IPS-20b (cell line): Measurements from ENCODE around the gene SEPTIN2.
"Not testable (repeated sequence)": the region's sequence is repeated elsewhere in the genome, so short reads cannot be mapped to it uniquely, and the experiment has no call there.

Experiments used
- H3K27ac ChIP-seq: one replicate; pipeline ENCODE4 v1.5.1; 2013; ENCODE audit warnings: low read length
- H3K27me3 ChIP-seq: 2 replicates; pipeline ENCODE4 v1.6.1; 2013; ENCODE audit warnings: mild to moderate bottlenecking, low read length, inconsistent platforms; ENCODE audit not compliant: insufficient read depth
- H3K36me3 ChIP-seq: 2 replicates; pipeline ENCODE4 v1.6.1; 2013; ENCODE audit warnings: low read depth, mild to moderate bottlenecking, inconsistent platforms, low read length, moderate library complexity; ENCODE audit not compliant: insufficient read depth
- H3K4me1 ChIP-seq: 2 replicates; pipeline ENCODE4 v1.6.1; 2013; ENCODE audit warnings: mild to moderate bottlenecking, control low read depth, inconsistent platforms, low read length, moderate library complexity; ENCODE audit not compliant: insufficient read depth
- H3K4me3 ChIP-seq: 2 replicates; pipeline ENCODE4 v1.5.1; 2013; ENCODE audit warnings: mild to moderate bottlenecking, low read length, inconsistent platforms
- H3K9ac ChIP-seq: 2 replicates; pipeline ENCODE4 v1.6.1; 2013; ENCODE audit warnings: low read depth, mild to moderate bottlenecking, inconsistent platforms, low read length, moderate library complexity
- H3K9me3 ChIP-seq: 2 replicates; pipeline ENCODE4 v1.6.1; 2013; ENCODE audit warnings: mild to moderate bottlenecking, low read depth, low read length, inconsistent platforms; ENCODE audit not compliant: insufficient read depth

The SEPTIN2 gene

DNA sequence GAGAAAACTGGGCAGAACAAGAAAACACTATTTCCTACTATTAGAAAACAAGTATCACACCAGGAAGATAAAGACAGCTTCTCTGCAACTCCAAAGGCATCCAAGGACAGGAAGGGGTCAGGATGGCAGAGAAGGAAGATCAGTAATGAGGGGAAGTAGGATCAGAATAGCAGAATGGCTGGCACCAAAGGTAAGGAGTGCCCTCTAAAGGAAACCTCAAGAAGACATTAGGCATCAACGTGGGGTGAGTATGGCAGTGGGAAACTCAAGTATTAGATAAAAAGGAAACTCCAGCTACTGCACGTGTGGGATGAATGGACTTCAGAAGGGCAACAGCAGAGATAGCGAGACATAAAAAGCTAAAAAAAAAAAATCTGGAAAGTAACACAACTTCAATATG lies 26.1 kb upstream of the SEPTIN2 start:
- H3K4me3 ChIP-seq = no peak overlapping the region
- 0 out of 2 replicates have a peak, but pooled peaks cover 4% of the 10 kb centered on the region for H3K36me3 ChIP-seq
- no peaks in the 10 kb centered on the region for H3K27me3 ChIP-seq
- no peak overlapping the region for H3K27ac ChIP-seq
- H3K9me3 ChIP-seq = no peaks in the 10 kb centered on the region
- no peak overlapping the region for H3K9ac ChIP-seq
- H3K4me1 ChIP-seq = no peaks in the 10 kb centered on the region

DNA sequence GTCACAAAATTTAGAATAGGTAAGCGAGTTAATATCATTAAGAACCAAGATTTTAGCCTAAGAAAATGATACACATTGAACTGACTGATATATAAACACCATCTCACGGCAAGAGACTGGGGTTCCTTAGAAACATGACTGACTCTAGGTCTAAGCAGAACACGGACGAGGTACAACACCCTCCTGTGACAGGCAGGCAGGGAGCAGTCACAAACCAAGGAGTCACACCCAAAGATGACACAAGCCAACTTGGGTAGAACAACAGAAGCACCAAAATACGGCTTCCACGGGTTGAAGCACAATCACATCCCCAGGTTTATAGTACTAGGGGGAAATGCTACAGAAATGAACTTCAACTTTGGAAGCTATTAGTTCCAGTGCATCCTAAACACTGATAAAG lies 24.6 kb upstream of the SEPTIN2 start:
- Histone ChIP-seq H3K4me1 (no peaks in the 10 kb centered on the region), H3K36me3 (0 out of 2 replicates have a peak, but pooled peaks cover 4% of the 10 kb centered on the region), H3K9ac (no peak overlapping the region), H3K9me3 (no peaks in the 10 kb centered on the region), H3K27ac (no peak overlapping the region), H3K4me3 (no peak overlapping the region), H3K27me3 (no peaks in the 10 kb centered on the region)

DNA sequence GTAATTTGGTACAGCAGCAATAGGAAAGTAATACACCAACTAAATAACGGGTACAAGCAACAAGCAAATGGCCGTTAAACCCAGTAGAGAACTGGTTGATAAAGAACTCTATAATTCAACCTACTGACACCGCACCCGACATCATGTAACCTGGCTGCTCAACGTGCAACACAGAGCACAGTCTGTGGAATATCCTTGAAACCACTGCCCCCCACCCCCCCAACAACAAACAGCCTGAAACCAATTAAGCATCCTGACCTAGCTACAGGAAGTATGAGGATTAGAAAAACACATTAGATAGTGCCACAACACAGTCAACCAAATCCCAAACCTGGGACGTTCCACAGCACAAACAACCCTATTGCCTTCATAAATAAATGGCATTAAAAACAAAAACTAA lies 23.7 kb upstream of the SEPTIN2 start:
- Histone ChIP-seq H3K4me3 (no peak overlapping the region), H3K9ac (no peak overlapping the region), H3K36me3 (peaks cover 7% of the 10 kb centered on the region; the same call in 1 of the 2 replicates), H3K4me1 (no peaks in the 10 kb centered on the region), H3K9me3 (no peaks in the 10 kb centered on the region), H3K27ac (no peak overlapping the region), H3K27me3 (no peaks in the 10 kb centered on the region)

DNA sequence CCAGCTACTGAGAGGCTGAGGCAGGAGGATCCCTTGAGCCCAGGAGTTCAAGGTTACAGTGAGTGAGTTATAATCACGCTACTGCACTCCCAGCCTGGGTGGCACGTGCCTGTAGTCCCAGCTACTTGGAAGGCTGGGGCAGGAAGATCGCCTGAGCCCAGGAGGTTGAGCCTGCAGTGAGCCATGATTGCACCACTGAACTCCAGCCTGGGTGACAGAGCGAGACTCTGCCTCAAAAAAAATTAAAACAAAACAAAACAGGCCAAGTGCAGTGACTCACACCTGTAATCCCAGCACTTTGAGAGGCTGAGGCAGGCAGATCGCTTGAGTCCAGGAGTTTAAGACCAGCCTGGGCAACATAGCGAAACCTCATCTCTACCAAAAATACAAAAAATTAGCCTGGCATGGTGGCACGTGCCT lies 22.3 kb upstream of the SEPTIN2 start:
- not testable (repeated sequence) for H3K4me1 ChIP-seq, H3K9ac ChIP-seq, H3K27ac ChIP-seq, H3K9me3 ChIP-seq, H3K27me3 ChIP-seq, H3K4me3 ChIP-seq
- peaks cover 14% of the 10 kb centered on the region; the same call in 1 of the 2 replicates for H3K36me3 ChIP-seq

DNA sequence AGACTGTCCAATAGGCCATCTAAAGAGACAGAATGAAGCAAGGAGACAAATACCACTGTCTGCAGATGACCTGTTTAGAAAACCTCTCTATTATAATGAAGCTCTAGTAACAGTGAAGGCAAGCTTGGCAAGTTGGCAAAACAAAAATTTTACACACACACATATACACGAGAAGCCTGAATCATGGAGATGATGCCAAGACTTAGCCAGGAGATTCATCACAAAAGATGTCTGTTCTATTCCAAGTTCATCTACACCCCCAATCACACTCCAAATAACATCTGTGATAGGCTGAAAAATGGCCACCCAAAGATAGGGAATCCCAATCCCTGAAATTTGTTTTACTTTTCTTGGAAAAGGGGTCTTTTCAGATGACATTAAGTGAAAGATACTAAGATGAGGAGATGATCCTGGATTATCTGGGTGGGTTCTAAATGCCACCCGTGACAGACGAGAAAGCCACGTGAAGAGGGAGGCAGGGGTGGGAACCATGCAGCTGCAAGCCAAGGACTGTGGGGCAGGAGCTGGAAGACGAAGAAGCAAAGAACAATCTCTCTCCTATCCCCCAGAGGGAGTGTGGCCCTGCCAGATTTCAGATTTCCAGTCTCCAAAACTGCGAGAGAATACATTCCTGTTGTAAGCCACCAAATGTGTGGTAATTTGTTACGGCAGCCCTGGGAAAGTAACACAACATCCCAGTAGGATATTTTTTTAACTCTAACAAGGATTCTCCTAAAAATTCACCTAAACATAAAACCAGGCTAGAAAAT lies 20.2 kb upstream of the SEPTIN2 start:
- no peaks in the 10 kb centered on the region; the same call in 1 of the 2 replicates for H3K4me1 ChIP-seq
- peaks cover 13% of the 10 kb centered on the region; the same call in 1 of the 2 replicates for H3K36me3 ChIP-seq
- H3K9ac ChIP-seq = no peak overlapping the region

DNA sequence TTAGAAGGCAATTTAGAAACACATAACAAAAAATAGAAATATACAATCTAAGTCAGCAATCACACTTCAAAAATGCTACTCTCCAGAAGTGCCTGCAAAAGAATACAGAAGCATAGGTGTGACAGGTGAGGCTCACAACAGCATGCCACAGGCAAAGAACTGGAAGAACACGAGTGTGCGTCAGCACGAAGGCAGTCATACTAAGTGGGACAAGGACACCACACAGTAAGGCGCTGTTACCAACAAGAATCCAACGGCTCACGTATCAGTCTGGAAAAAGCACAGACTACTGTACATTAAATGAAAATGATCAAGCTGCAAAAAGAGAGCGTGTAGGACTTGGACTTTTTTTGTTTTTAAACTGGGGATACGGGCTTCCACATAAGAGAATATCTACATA lies 19.0 kb upstream of the SEPTIN2 start:
- no peaks in the 10 kb centered on the region; the same call in 1 of the 2 replicates for H3K4me1 ChIP-seq
- peaks cover 10% of the 10 kb centered on the region; the same call in 1 of the 2 replicates for H3K36me3 ChIP-seq
- H3K27me3 ChIP-seq = no peaks in the 10 kb centered on the region
- H3K9me3 ChIP-seq = no peaks in the 10 kb centered on the region
- no peak overlapping the region for H3K4me3 ChIP-seq
- no peak overlapping the region for H3K9ac ChIP-seq
- H3K27ac ChIP-seq = no peak overlapping the region

More for the DNA sequence above, 20.2 kb upstream of the SEPTIN2 start:
- Histone ChIP-seq H3K4me3 (no peak overlapping the region), H3K9me3 (no peaks in the 10 kb centered on the region), H3K27ac (no peak overlapping the region), H3K27me3 (no peaks in the 10 kb centered on the region)

DNA sequence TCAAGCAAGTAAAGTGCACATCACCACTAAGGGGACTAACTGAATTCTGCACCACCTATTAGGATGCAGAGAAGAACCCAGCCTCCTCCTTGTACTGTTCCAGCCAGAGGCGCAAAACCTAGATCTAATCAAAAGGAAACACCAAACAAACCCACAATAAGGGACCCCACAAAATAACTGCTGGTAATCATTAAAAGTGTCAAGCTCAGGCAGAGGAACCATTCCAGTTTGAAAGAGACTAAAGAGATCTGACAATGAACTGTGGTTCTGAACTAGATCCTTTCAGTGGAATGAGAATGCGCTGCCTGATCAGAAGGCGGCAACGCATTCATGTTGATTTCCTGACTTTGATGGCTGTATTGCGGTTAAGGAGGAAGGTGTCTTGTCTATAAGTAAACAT lies 17.1 kb upstream of the SEPTIN2 start:
- Histone ChIP-seq H3K27me3 (no peaks in the 10 kb centered on the region), H3K9ac (no peak overlapping the region), H3K27ac (no peak overlapping the region), H3K9me3 (no peaks in the 10 kb centered on the region), H3K36me3 (peaks cover 10% of the 10 kb centered on the region; the same call in 1 of the 2 replicates), H3K4me1 (no peaks in the 10 kb centered on the region; the same call in 1 of the 2 replicates), H3K4me3 (no peak overlapping the region)

DNA sequence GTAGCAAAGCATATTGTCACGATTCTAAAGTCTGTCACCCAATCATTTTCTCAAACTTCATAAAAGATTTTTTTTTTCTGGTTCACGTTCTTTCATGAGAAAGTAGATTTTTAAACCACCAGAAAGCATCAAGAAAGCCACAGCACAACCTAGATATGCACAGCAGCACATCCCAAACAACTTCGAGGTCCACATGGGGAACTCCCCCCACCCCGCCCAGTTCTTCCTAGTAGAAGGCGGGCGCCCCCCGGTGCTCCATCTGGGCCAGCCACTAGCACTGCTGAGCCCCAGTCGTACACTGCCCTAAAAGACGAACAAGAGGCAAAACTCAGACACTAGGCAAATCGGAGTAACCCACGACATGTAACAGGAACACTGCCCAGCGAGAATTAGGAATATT lies 15.7 kb upstream of the SEPTIN2 start:
- H3K36me3 ChIP-seq = peaks cover 10% of the 10 kb centered on the region; the same call in 1 of the 2 replicates
- no peaks in the 10 kb centered on the region for H3K27me3 ChIP-seq
- H3K27ac ChIP-seq = no peak overlapping the region
- H3K9me3 ChIP-seq = no peaks in the 10 kb centered on the region
- no peak overlapping the region for H3K4me3 ChIP-seq
- no peaks in the 10 kb centered on the region; the same call in 1 of the 2 replicates for H3K4me1 ChIP-seq
- no peak overlapping the region for H3K9ac ChIP-seq

DNA sequence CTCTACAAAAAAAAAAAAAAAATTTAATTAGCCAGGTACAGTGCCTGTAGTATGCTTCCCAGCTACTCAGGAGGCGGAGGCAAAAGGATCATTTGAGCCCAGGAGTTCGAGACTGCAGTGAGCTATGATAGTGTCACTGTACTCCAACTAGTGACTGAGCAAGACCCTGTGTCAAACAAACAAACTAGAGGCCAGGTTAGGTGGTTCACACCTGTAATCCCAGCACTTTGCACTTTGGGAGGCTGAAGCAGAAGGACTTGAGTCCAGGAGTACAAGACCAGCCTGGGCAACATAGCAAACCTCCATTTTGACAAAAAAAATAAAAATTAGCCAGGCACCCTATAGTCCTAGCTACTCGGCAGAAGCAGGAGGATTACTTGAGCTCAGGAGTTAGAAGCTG lies 13.6 kb upstream of the SEPTIN2 start:
- Histone ChIP-seq H3K9me3 (no peaks in the 10 kb centered on the region), H3K4me3 (no peak overlapping the region), H3K27ac (no peak overlapping the region), H3K27me3 (no peaks in the 10 kb centered on the region), H3K36me3 (peaks cover 7% of the 10 kb centered on the region; the same call in 1 of the 2 replicates), H3K4me1 (no peaks in the 10 kb centered on the region; the same call in 1 of the 2 replicates), H3K9ac (peak overlapping the region; percentile 32; the same call in 1 of the 2 replicates)

DNA sequence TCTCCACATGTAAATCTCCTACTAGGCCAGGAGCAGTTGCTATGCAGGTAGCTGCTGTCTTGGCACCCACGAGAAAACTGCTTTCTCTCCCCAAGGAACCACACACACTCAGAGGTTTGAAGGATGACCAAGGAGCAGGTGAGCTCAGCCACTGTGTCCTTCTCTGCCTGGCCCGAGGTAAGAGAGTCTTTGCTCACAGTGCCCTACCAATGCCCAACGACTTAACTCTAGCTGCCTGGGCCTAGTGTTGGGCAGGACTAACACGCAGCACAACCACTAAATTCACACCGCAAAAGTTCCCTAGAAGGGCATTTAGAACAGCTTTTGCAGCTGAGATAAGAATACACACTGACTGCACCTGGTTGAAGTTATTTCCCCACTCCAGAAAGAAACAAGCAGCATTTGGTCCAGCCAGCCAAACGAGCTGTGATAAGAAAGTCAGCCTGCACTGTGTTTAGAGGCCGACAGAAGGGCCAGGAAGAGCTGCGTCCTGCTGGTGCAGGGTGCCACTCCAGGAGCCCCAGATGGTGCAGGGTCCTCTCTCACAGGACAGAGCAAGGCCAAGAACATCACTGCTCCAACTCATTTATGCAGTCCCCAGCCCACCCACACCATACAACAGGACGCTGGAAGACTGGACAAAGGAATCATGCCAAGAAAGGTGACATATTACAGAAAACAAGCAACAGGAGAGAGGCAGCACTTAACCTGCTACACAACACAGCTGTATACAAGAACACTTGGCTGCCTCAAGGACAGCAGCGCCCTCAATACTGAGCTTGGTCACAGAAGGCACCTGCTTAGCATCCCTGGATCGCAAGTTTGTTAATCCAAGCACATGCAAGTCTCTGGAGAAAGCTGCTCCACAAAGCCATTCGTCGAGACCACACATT lies 12.7 kb upstream of the SEPTIN2 start:
- Histone ChIP-seq H3K27ac (no peak overlapping the region), H3K4me1 (peaks cover 3% of the 10 kb centered on the region; the same call in 1 of the 2 replicates), H3K9me3 (no peaks in the 10 kb centered on the region), H3K27me3 (no peaks in the 10 kb centered on the region), H3K4me3 (no peak overlapping the region), H3K9ac (no peak overlapping the region), H3K36me3 (no peaks in the 10 kb centered on the region)

DNA sequence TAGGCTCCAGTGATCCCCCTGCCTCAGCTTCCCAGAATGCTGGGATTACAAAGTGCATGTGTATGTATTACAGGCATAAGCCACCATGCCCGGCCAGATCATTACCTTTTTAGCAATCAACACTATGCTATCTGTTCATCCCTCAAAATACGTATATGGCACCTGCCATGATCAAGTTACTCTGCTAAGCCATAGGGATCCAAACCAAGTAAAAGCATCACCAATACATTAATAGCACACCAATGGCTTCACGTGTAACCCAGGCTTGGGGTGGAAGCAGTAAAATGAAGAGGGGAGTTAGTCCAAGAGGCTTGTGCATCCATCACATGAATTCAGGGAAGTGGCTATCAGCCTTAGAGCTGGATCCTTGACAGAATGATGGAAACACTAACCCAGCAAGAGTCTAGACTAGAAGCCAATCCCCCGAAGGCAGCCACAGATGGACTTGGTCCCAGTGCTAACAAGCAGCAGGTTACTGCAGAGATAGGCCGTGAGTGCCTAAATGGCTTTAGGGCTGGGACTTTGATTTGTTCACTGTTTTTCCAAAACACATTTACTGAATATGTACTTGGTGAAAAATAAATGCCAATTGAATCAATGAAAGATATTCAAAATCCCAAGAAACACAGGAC lies 11.6 kb upstream of the SEPTIN2 start:
- H3K27ac ChIP-seq = no peak overlapping the region
- H3K27me3 ChIP-seq = no peaks in the 10 kb centered on the region
- H3K36me3 ChIP-seq = peaks cover 6% of the 10 kb centered on the region; the same call in 1 of the 2 replicates
- H3K9ac ChIP-seq = no peak overlapping the region
- H3K4me1 ChIP-seq = peaks cover 8% of the 10 kb centered on the region; the same call in 1 of the 2 replicates
- H3K4me3 ChIP-seq = no peak overlapping the region
- no peaks in the 10 kb centered on the region for H3K9me3 ChIP-seq
